Measurements from ENCODE around the gene SLC4A5. TPM values are rescaled to one million over a fixed set of nuclear protein-coding genes. Genes with fewer than 3 reads are reported as not detected.

Gene SLC4A5
- total RNA-seq, 2 experiments from 2014 or later = 1.1 to 2.3 TPM

DNA sequence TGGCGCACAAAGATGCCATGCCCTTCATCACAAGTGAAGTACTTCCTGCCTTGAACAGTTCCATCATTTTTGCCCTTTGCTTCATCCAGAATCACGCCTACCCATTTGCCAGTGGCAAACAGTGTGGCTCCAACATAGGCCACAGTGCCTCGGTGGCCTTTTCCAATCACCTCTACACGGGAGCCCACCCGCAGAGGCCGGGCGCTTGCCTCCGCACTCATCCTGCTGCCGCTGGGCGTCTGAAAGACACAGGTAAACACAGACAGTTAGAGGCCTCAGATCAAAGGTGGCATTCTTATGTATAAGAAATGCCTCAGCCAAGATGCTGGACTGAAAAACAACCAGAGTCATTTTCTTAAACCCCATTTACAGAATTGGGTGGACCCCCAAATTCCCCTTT is 34.8 kb upstream of the SLC4A5 start:
- peaks cover 19% of the 10 kb centered on the region for H3K4me1 Mint-ChIP-seq (ENCODE audit: low read depth)
- no peaks in the 10 kb centered on the region for H3K9me3 Mint-ChIP-seq
- DNase-seq = no peak
- H3K27ac Mint-ChIP-seq = no peak overlapping the region
- H3K27me3 Mint-ChIP-seq (ENCODE audit: low read depth) = no peaks in the 10 kb centered on the region
- CTCF ChIA-PET = interaction anchor here (1.8 kb wide), 1 partner anchor 14 kb away, joined by 5 read pairs; no protein-coding TSS in a partner anchor
- H3K4me3 Mint-ChIP-seq = no peak overlapping the region
- intact Hi-C loops (cut with micrococcal nuclease) = no loop called here
- peaks cover 6% of the 10 kb centered on the region for H3K36me3 Mint-ChIP-seq (ENCODE audit: low read depth)

DNA sequence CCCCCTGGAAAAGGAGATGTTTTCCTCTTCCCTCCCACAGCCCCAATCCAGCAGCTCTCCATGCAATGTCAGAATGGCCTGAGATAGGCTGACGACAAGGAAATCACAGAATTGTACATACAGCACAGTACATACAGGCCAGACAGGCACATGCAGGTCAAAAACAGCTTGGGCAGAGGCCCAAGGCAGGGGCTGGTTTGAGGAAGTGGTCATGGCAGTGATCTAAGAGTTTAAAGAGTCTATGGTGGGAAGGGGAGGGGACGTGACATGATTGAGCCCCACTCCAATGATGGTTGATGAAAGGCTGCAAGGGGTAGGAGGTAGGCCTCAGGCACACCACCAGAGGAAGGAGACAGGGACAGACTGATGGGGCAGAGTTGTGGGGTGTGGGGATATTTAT is 32.6 kb upstream of the SLC4A5 start:
- peaks cover 11% of the 10 kb centered on the region for H3K36me3 Mint-ChIP-seq (ENCODE audit: low read depth)
- no peak overlapping the region for H3K4me3 Mint-ChIP-seq
- CTCF ChIA-PET = interaction anchor here (0.7 to 1.6 kb wide), 2 partner anchors 41 to 210 kb away, joined by 3 to 7 read pairs; no protein-coding TSS in a partner anchor
- no peaks in the 10 kb centered on the region for H3K9me3 Mint-ChIP-seq
- H3K27me3 Mint-ChIP-seq (ENCODE audit: low read depth) = no peaks in the 10 kb centered on the region
- H3K4me1 Mint-ChIP-seq (ENCODE audit: low read depth) = peaks cover 10% of the 10 kb centered on the region
- no peak for DNase-seq
- intact Hi-C loops (cut with micrococcal nuclease) = no loop called here
- no peak overlapping the region for H3K27ac Mint-ChIP-seq

DNA sequence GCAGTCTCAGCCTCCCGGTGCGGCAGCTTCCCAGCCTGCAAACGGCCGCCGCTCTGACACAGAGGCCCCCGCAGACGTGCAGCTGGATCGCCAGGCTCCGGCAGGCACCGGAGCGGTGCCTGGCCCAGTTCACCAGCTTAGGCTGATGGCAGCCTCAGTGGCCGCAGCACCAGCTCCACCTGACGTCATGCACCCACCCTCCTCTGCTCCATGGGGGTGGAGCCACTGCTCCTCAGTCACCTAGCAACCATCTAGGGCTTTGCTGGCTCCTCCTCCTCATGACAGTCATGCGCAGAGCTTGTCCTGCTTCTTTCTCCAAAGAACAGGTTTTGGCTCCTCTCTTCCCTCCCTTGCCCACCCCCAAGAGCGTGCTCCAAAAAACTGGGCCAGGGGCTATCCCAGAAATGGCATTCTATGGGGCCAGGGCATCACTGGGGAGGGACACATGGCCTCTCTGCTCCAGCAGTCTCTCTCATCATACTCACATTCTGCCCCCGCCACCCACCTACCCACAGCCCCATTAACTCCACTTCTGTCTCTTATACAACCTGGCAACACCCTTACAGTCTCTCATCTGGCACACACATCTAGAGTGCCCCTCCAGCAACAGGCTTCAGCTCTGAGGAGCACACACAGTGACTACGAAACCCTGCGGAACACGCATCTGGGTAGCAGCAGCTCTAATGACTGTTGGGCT is 31.4 kb upstream of the SLC4A5 start:
- Mint-ChIP-seq H3K4me1 (ENCODE audit: low read depth) (no peaks in the 10 kb centered on the region), H3K9me3 (no peaks in the 10 kb centered on the region), H3K4me3 (no peak overlapping the region), H3K36me3 (ENCODE audit: low read depth) (peaks cover 16% of the 10 kb centered on the region), H3K27me3 (ENCODE audit: low read depth) (no peaks in the 10 kb centered on the region), H3K27ac (no peak overlapping the region)
- CTCF ChIA-PET = interaction anchor here (1.6 kb wide), 1 partner anchor 40 kb away, joined by 7 read pairs; no protein-coding TSS in a partner anchor
- no peak for DNase-seq
- intact Hi-C loops (cut with micrococcal nuclease) = no loop called here

DNA sequence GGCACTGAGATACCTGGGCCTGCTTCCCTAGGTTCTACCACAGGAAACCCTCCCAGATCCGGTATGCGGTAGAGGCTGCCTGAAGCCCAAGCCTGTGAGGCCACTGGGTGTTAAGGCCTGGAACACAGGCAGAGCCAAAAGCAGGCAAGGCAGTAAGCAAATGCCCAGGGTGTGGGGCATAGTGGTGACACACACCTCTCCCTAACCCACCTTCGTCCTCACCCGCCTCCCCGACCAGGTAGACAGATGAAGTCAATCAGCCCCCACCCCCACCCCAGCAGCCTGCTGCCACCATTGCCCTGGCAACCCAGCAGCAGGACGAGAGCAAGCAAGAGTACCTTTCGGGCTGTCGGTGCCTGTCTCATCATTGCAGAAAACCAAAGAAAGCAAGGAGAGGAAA is 30.8 kb upstream of the SLC4A5 start:
- Mint-ChIP-seq H3K27ac (no peak overlapping the region), H3K27me3 (ENCODE audit: low read depth) (no peaks in the 10 kb centered on the region), H3K36me3 (ENCODE audit: low read depth) (peaks cover 16% of the 10 kb centered on the region), H3K9me3 (no peaks in the 10 kb centered on the region), H3K4me3 (no peak overlapping the region), H3K4me1 (ENCODE audit: low read depth) (no peaks in the 10 kb centered on the region)
- DNase-seq = no peak
- intact Hi-C loops (cut with micrococcal nuclease) = no loop called here
- CTCF ChIA-PET = no interaction called here

GRCh38 chr2:74373221-74373676 is 30.0 kb upstream of the SLC4A5 start:
- intact Hi-C loops (cut with micrococcal nuclease) = no loop called here
- CTCF ChIA-PET = no interaction called here
- Mint-ChIP-seq H3K27ac (no peak overlapping the region), H3K36me3 (ENCODE audit: low read depth) (peaks cover 16% of the 10 kb centered on the region), H3K4me3 (no peak overlapping the region), H3K27me3 (ENCODE audit: low read depth) (no peaks in the 10 kb centered on the region), H3K9me3 (no peaks in the 10 kb centered on the region), H3K4me1 (ENCODE audit: low read depth) (no peaks in the 10 kb centered on the region)
- no peak for DNase-seq

- peaks cover 16% of the 10 kb centered on the region for H3K36me3 Mint-ChIP-seq (ENCODE audit: low read depth)
- no peaks in the 10 kb centered on the region for H3K9me3 Mint-ChIP-seq
- no peak overlapping the region for H3K27ac Mint-ChIP-seq
- no peak for DNase-seq
- no peaks in the 10 kb centered on the region for H3K27me3 Mint-ChIP-seq (ENCODE audit: low read depth)
- CTCF ChIA-PET = no interaction called here
- intact Hi-C loops (cut with micrococcal nuclease) = no loop called here
- H3K4me1 Mint-ChIP-seq (ENCODE audit: low read depth) = no peaks in the 10 kb centered on the region
- no peak overlapping the region for H3K4me3 Mint-ChIP-seq
These were observed 29.5 kb upstream of the SLC4A5 start for GRCh38 chr2:74372674-74373073.

DNA sequence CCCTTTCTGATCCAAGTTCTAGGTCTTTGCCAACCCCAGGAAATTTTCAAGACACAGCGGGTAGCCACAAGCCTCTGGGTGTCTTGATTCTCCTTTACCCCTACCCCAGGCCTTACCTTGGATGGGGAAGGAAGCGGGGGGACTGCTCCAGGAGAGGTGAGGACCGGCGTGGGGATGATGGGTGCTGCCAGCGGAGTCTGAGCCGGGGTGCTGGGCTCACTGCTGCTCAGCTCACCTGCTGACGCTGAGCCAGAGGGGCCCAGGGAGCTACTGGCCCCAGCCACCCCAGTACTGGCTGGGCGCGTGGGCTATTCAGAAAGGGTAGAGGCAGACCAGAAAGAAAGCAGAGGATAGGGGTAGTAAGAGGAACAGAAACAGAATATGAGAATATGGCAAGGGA is 28.2 kb upstream of the SLC4A5 start:
- DNase-seq = no peak
- CTCF ChIA-PET = no interaction called here
- Mint-ChIP-seq H3K27me3 (ENCODE audit: low read depth) (no peaks in the 10 kb centered on the region), H3K9me3 (no peaks in the 10 kb centered on the region), H3K27ac (peak overlapping the region; percentile 10), H3K4me3 (no peak overlapping the region), H3K36me3 (ENCODE audit: low read depth) (peaks cover 18% of the 10 kb centered on the region), H3K4me1 (ENCODE audit: low read depth) (no peaks in the 10 kb centered on the region)
- intact Hi-C loops (cut with micrococcal nuclease) = no loop called here

GRCh38 chr2:74369976-74370375 is 26.8 kb upstream of the SLC4A5 start:
- Mint-ChIP-seq H3K4me3 (no peak overlapping the region), H3K4me1 (ENCODE audit: low read depth) (no peaks in the 10 kb centered on the region), H3K36me3 (ENCODE audit: low read depth) (peaks cover 23% of the 10 kb centered on the region), H3K27me3 (ENCODE audit: low read depth) (no peaks in the 10 kb centered on the region), H3K27ac (no peak overlapping the region), H3K9me3 (no peaks in the 10 kb centered on the region)
- intact Hi-C loops (cut with micrococcal nuclease) = no loop called here
- CTCF ChIA-PET = no interaction called here
- DNase-seq = no peak

GRCh38 chr2:74368499-74368898 is 25.3 kb upstream of the SLC4A5 start:
- no peak overlapping the region for H3K27ac Mint-ChIP-seq
- H3K4me3 Mint-ChIP-seq = no peak overlapping the region
- peaks cover 29% of the 10 kb centered on the region for H3K36me3 Mint-ChIP-seq (ENCODE audit: low read depth)
- H3K27me3 Mint-ChIP-seq (ENCODE audit: low read depth) = no peaks in the 10 kb centered on the region
- DNase-seq = no peak
- CTCF ChIA-PET = interaction anchor here (1.3 kb wide), 1 partner anchor 33 kb away, joined by 6 read pairs; no protein-coding TSS in a partner anchor
- H3K9me3 Mint-ChIP-seq = no peaks in the 10 kb centered on the region
- intact Hi-C loops (cut with micrococcal nuclease) = no loop called here
- no peaks in the 10 kb centered on the region for H3K4me1 Mint-ChIP-seq (ENCODE audit: low read depth)

- intact Hi-C loops (cut with micrococcal nuclease) = no loop called here
- Mint-ChIP-seq H3K27me3 (ENCODE audit: low read depth) (no peaks in the 10 kb centered on the region), H3K36me3 (ENCODE audit: low read depth) (peaks cover 33% of the 10 kb centered on the region), H3K4me3 (no peak overlapping the region), H3K4me1 (ENCODE audit: low read depth) (no peaks in the 10 kb centered on the region), H3K9me3 (no peaks in the 10 kb centered on the region), H3K27ac (no peak overlapping the region)
- CTCF ChIA-PET = interaction anchor here (0.7 kb wide), 1 partner anchor 33 kb away, joined by 3 read pairs; no protein-coding TSS in a partner anchor
- no peak for DNase-seq
These were observed 24.6 kb upstream of the SLC4A5 start for GRCh38 chr2:74367789-74368188.

DNA sequence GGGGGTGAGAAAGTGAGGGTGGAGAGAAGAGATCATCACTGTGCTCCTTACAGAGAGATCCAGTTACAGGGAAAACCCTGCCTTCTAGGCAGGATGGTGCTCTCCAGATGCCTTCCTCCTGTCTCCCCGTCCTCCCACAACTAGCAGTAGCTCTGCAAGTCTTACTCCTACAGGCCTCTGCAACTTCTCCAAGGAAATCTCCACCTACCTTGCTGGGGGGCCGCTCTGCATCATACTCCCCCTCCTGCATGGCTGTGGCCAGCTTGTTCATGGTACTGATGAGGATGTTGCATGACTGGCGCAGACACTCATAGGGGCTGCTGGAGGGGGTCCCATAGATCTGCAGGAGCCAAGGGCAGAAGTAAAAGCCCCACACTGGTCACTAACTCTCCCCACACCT is 22.8 kb upstream of the SLC4A5 start:
- intact Hi-C loops (cut with micrococcal nuclease) = no loop called here
- Mint-ChIP-seq H3K9me3 (no peaks in the 10 kb centered on the region), H3K4me3 (no peak overlapping the region), H3K36me3 (ENCODE audit: low read depth) (peaks cover 40% of the 10 kb centered on the region), H3K27ac (no peak overlapping the region), H3K27me3 (ENCODE audit: low read depth) (no peaks in the 10 kb centered on the region), H3K4me1 (ENCODE audit: low read depth) (no peaks in the 10 kb centered on the region)
- CTCF ChIA-PET = no interaction called here
- DNase-seq = no peak

DNA sequence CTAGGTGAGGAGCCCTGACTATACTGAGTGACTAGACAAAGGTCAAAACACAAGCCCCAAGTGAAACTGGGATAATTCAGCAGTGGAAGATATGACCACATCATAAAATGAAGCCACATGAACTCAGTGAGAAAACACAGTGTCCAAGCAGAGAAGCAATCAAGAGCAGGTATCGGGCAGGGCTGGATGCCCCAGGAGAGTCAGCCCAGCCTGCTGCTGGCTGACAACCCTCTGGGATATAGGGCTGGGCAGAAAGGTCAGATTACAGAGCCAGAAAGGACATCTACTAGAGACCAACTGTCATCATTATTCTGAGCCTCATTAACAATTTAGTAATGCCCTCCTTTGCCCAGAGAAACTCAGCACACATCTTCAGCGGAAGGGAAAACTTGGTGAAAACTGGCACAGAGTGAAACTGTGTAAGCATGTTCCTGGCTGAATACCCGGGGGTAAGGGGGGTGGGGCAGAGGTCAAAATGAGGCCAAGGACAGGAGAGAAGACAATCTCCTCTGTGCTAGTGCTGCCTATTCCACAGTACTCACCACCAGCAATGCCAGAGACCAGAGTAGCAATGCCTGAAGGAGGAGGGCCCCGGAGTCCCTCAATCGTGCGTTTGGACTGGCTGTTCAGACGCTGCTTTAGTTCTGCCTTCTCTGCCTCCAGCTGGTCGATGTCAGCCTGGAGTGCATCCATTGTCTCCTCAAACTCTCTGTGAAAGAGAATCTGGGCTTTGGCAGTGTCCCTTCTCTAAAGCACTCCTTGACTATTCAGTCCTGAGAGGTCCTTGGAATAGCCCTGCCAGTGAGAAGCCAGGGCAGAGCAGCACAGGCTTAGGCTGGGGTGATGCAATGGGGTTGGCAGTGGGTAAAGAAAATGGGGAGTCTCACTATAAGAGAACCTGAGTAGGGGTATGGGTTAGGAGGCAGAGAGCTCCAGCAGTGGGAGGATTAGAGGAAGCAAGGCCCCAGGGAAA is 21.6 kb upstream of the SLC4A5 start:
- CTCF ChIA-PET = no interaction called here
- intact Hi-C loops (cut with micrococcal nuclease) = no loop called here

More for the DNA sequence above, 21.6 kb upstream of the SLC4A5 start:
- H3K4me3 Mint-ChIP-seq = no peak overlapping the region
- no peaks in the 10 kb centered on the region for H3K4me1 Mint-ChIP-seq (ENCODE audit: low read depth)
- H3K9me3 Mint-ChIP-seq = no peaks in the 10 kb centered on the region
- no peak for DNase-seq
- H3K36me3 Mint-ChIP-seq (ENCODE audit: low read depth) = peaks cover 38% of the 10 kb centered on the region
- no peaks in the 10 kb centered on the region for H3K27me3 Mint-ChIP-seq (ENCODE audit: low read depth)
- no peak overlapping the region for H3K27ac Mint-ChIP-seq

Measured in activated naive CD4-positive, alpha-beta T cell treated with anti-CD3 and anti-CD28 coated beads for 36 hours (primary cell).